LNCAP (cell line): Measurements from ENCODE around the gene CAMTA1.

ENCODE experiments used
- CTCF ChIP-seq: fragments of 450-650 bp; IDR thresholded peaks from 2 replicates; pipeline ENCODE4 v1.5.1; 2017; ENCODE audit warnings: mild to moderate bottlenecking

The CAMTA1 gene

GRCh38 chr1:6870086-6870485 is 84.8 kb downstream of the CAMTA1 start:
- no peak for TF ChIP-seq CTCF

- no peak for TF ChIP-seq CTCF
Observed at GRCh38 chr1:6870571-6870970, 85.3 kb downstream of the CAMTA1 start.

GRCh38 chr1:6871300-6871972 is 86.2 kb downstream of the CAMTA1 start:
- no peak for TF ChIP-seq CTCF

- TF ChIP-seq CTCF, result no peak
Observed at GRCh38 chr1:6872573-6873261, 87.5 kb downstream of the CAMTA1 start.

GRCh38 chr1:6873298-6874015 is 88.2 kb downstream of the CAMTA1 start:
- TF ChIP-seq CTCF, result no peak

GRCh38 chr1:6874298-6874697 is 89.0 kb downstream of the CAMTA1 start:
- TF ChIP-seq CTCF, result no peak

- TF ChIP-seq CTCF, result no peak
Observed at GRCh38 chr1:6880951-6881690, 95.9 kb downstream of the CAMTA1 start.
